Prostate gland (tissue), 2 donors: Measurements from ENCODE around the gene TUBAL3.

ENCODE experiments used
- POLR2A ChIP-seq: fragments of 450-650 bp; IDR thresholded peaks from one replicate; pipeline ENCODE4 v1.6.1; 2016; ENCODE audit warnings: antibody characterized with exemption, mild to moderate bottlenecking
- TF ChIP-seq, protein P1 (sequence below), 4 experiments: fragments of 200-600 bp in 2 of 4; fragments of 450-650 bp in 2 of 4; sonication (generic) in 2 of 4; IDR thresholded peaks; 1 replicate in 3 of 4; 2 replicates in 1 of 4; pipeline ENCODE4 v1.5.1; 2016 to 2019; ENCODE audit warnings: antibody characterized with exemption in 4 of 4, mild to moderate bottlenecking in 2 of 4, moderate library complexity in 2 of 4

DNA sequence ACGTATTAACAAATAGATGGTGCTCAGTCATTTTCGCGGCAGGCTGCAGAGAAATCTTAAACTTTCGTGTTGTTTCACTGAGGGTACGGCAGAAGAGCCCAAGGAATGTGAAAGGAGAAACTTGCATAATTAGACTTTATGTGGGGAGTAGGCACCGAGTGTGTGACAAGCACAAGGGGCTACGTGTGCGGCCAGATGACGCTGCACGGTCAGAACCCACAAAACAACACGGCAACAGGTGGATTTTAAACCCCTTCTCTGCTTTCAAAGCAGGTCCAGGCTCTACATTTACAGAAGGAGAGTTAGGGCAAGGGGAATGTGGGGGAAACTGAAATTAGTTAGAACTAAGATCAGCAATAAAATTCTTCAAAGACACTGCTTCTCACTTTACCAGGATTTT is 40.3 kb downstream of the TUBAL3 start:
- TF ChIP-seq, protein P1, sequence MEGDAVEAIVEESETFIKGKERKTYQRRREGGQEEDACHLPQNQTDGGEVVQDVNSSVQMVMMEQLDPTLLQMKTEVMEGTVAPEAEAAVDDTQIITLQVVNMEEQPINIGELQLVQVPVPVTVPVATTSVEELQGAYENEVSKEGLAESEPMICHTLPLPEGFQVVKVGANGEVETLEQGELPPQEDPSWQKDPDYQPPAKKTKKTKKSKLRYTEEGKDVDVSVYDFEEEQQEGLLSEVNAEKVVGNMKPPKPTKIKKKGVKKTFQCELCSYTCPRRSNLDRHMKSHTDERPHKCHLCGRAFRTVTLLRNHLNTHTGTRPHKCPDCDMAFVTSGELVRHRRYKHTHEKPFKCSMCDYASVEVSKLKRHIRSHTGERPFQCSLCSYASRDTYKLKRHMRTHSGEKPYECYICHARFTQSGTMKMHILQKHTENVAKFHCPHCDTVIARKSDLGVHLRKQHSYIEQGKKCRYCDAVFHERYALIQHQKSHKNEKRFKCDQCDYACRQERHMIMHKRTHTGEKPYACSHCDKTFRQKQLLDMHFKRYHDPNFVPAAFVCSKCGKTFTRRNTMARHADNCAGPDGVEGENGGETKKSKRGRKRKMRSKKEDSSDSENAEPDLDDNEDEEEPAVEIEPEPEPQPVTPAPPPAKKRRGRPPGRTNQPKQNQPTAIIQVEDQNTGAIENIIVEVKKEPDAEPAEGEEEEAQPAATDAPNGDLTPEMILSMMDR (IDR thresholded peaks at IDR 0.05): no peak
- TF ChIP-seq POLR2A: no peak
